ENCODE results near the gene NSA2. TPM values are rescaled to one million over a fixed set of nuclear protein-coding genes. Genes with fewer than 3 reads are reported as not detected.

NSA2 gene
- 74.3 and 78.4 TPM in 2 replicates for polyA plus RNA-seq (2013)

- H2BK120ac ChIP-seq (ENCODE audit: insufficient read depth, low read length, poor library complexity), result peak within 1 kb of the TSS; percentile 77
- H2AFZ ChIP-seq (ENCODE audit: insufficient read depth, low read length, poor library complexity), result peak within 1 kb of the TSS; percentile 98
- peak within 1 kb of the TSS; percentile 85 for H4K91ac ChIP-seq (ENCODE audit: low read depth, low read length)
- peak within 1 kb of the TSS; percentile 99 for H4K8ac ChIP-seq (ENCODE audit: low read depth, low read length)
- peak within 1 kb of the TSS; percentile 85 for H3K9ac ChIP-seq (ENCODE audit: low read length)
- H3K9me3 ChIP-seq (ENCODE audit: insufficient read depth, low read depth, low read length), result no peaks in the 10 kb centered on the region
- peak within 1 kb of the TSS; percentile 81 for H3K27ac ChIP-seq (ENCODE audit: low read depth, low read length)
- peaks cover 6% of the 10 kb centered on the region for H3K79me1 ChIP-seq (ENCODE audit: low read length)
- H3K23ac ChIP-seq (ENCODE audit: low read length), result no peak within 1 kb of the TSS
- peak within 1 kb of the TSS; percentile 92 for H3K18ac ChIP-seq (ENCODE audit: low read length)
- H3K14ac ChIP-seq (ENCODE audit: low read length), result peak within 1 kb of the TSS; percentile 92
- DNase-seq, result peak; percentile 94 to 98
- peaks cover 4 to 11% of the 10 kb centered on the region in 2 experiments for H3K36me3 ChIP-seq (ENCODE audit: control insufficient read depth in 1 of 2, insufficient read depth in 2 of 2, low read length in 2 of 2)
- no CpG with 5 or more reads among the region's 54 CpGs for WGBS (ENCODE audit: extremely low coverage, insufficient coverage, insufficient read length)
- peak within 1 kb of the TSS; percentile 89 for H3K4me2 ChIP-seq (ENCODE audit: low read length)
- H2BK5ac ChIP-seq (ENCODE audit: low read depth, low read length, poor library complexity), result peak within 1 kb of the TSS; percentile 71
- H3K4me3 ChIP-seq (ENCODE audit: low read depth, low read length), result peak within 1 kb of the TSS; percentile 98
- peak within 1 kb of the TSS; percentile 93 for H2AK5ac ChIP-seq (ENCODE audit: low read length)
- no peaks in the 10 kb centered on the region for H3K27me3 ChIP-seq (ENCODE audit: insufficient read depth, low read length)
- H2BK12ac ChIP-seq (ENCODE audit: low read length), result no peak within 1 kb of the TSS
- peaks cover 12% of the 10 kb centered on the region for H3K79me2 ChIP-seq (ENCODE audit: control insufficient read depth, insufficient read depth, low read length, poor library complexity)
- peak within 1 kb of the TSS; percentile 98 for H4K12ac ChIP-seq (ENCODE audit: low read depth, low read length)
- H3K4ac ChIP-seq (ENCODE audit: low read depth, low read length), result peak within 1 kb of the TSS; percentile 93
- H3K4me1 ChIP-seq (ENCODE audit: control insufficient read depth in 1 of 2, insufficient read depth in 2 of 2, low read length in 2 of 2), result peaks cover 5 to 8% of the 10 kb centered on the region in 2 experiments
Observed at GRCh38 chr5:74766849-74767578, at the start of gene NSA2, which contains the start of gene GFM2. TSS of gene NSA2 (plus strand) at chr5:74767249. CDS start at chr5:74767361, 112 bp downstream. TSS of gene GFM2 (minus strand) at chr5:74767117. CDS start at chr5:74763742, 3,375 bp downstream.

- H3K79me2 ChIP-seq (ENCODE audit: control insufficient read depth, insufficient read depth, low read length, poor library complexity), result no peaks in the 10 kb centered on the region
- no peak overlapping the region for H2BK5ac ChIP-seq (ENCODE audit: low read depth, low read length, poor library complexity)
- H2AK5ac ChIP-seq (ENCODE audit: low read length), result no peak overlapping the region
- DNase-seq, result no peak
- no peaks in the 10 kb centered on the region for H3K9me3 ChIP-seq (ENCODE audit: insufficient read depth, low read depth, low read length)
- no peak overlapping the region for H3K14ac ChIP-seq (ENCODE audit: low read length)
- no peak overlapping the region for H2BK12ac ChIP-seq (ENCODE audit: low read length)
- H3K79me1 ChIP-seq (ENCODE audit: low read length), result no peaks in the 10 kb centered on the region
- H3K36me3 ChIP-seq (ENCODE audit: control insufficient read depth in 1 of 2, insufficient read depth in 2 of 2, low read length in 2 of 2), result peaks cover 7 to 10% of the 10 kb centered on the region in 2 experiments
- H2AFZ ChIP-seq (ENCODE audit: insufficient read depth, low read length, poor library complexity), result no peak overlapping the region
- no peak overlapping the region for H3K9ac ChIP-seq (ENCODE audit: low read length)
- WGBS (ENCODE audit: extremely low coverage, insufficient coverage, insufficient read length), result no CpG with 5 or more reads among the region's 1 CpG
- H3K4me1 ChIP-seq (ENCODE audit: control insufficient read depth in 1 of 2, insufficient read depth in 2 of 2, low read length in 2 of 2), result no peaks in the 10 kb centered on the region
- H3K27me3 ChIP-seq (ENCODE audit: insufficient read depth, low read length), result no peaks in the 10 kb centered on the region
- no peak overlapping the region for H4K91ac ChIP-seq (ENCODE audit: low read depth, low read length)
- H4K12ac ChIP-seq (ENCODE audit: low read depth, low read length), result no peak overlapping the region
- no peak overlapping the region for H3K27ac ChIP-seq (ENCODE audit: low read depth, low read length)
- H3K4me3 ChIP-seq (ENCODE audit: low read depth, low read length), result no peak overlapping the region
- no peak overlapping the region for H2BK120ac ChIP-seq (ENCODE audit: insufficient read depth, low read length, poor library complexity)
- no peak overlapping the region for H3K4me2 ChIP-seq (ENCODE audit: low read length)
- H4K8ac ChIP-seq (ENCODE audit: low read depth, low read length), result no peak overlapping the region
- no peak overlapping the region for H3K18ac ChIP-seq (ENCODE audit: low read length)
- H3K4ac ChIP-seq (ENCODE audit: low read depth, low read length), result no peak overlapping the region
- H3K23ac ChIP-seq (ENCODE audit: low read length), result no peak overlapping the region
Observed at GRCh38 chr5:74717596-74717995, 49.5 kb upstream of the NSA2 start.

DNA sequence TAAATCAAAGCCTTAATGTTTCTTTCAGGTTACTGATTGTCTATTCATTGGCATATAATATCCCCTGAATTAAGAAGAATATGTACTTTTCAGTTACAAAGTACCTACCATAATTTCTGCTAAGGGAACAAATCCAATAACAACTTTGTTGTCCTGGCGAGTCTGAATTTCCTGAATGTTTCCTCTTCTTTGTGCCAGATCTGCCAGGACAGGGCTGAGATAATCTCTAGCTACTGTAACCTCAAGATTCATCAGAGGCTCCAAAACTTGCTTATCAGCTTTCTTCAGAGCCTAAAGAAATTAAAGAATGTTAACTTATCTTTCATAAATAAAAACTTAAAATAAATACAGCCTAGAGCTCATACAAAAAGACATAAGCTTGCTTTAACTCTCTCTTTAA, 44.8 kb upstream of the NSA2 start:
- Histone ChIP-seq H3K27me3 (ENCODE audit: insufficient read depth, low read length) (no peaks in the 10 kb centered on the region), H3K9me3 (ENCODE audit: insufficient read depth, low read depth, low read length) (no peaks in the 10 kb centered on the region)
- no peak for DNase-seq

GRCh38 chr5:74725331-74725730, 41.7 kb upstream of the NSA2 start:
- Histone ChIP-seq H3K79me2 (ENCODE audit: control insufficient read depth, insufficient read depth, low read length, poor library complexity) (no peaks in the 10 kb centered on the region), H3K4me1 (ENCODE audit: control insufficient read depth in 1 of 2, insufficient read depth in 2 of 2, low read length in 2 of 2) (no peaks in the 10 kb centered on the region), H3K9ac (ENCODE audit: low read length) (no peak overlapping the region), H2BK120ac (ENCODE audit: insufficient read depth, low read length, poor library complexity) (no peak overlapping the region), H3K4ac (ENCODE audit: low read depth, low read length) (no peak overlapping the region), H3K4me2 (ENCODE audit: low read length) (no peak overlapping the region), H3K36me3 (ENCODE audit: control insufficient read depth in 1 of 2, insufficient read depth in 2 of 2, low read length in 2 of 2) (peaks cover 5 to 14% of the 10 kb centered on the region in 2 experiments), H4K12ac (ENCODE audit: low read depth, low read length) (no peak overlapping the region), H3K4me3 (ENCODE audit: low read depth, low read length) (no peak overlapping the region), H2AK5ac (ENCODE audit: low read length) (no peak overlapping the region), H3K27me3 (ENCODE audit: insufficient read depth, low read length) (no peaks in the 10 kb centered on the region), H2AFZ (ENCODE audit: insufficient read depth, low read length, poor library complexity) (no peak overlapping the region), H4K91ac (ENCODE audit: low read depth, low read length) (no peak overlapping the region), H3K14ac (ENCODE audit: low read length) (no peak overlapping the region), H3K9me3 (ENCODE audit: insufficient read depth, low read depth, low read length) (no peaks in the 10 kb centered on the region), H2BK5ac (ENCODE audit: low read depth, low read length, poor library complexity) (no peak overlapping the region), H3K79me1 (ENCODE audit: low read length) (no peaks in the 10 kb centered on the region), H2BK12ac (ENCODE audit: low read length) (no peak overlapping the region), H4K8ac (ENCODE audit: low read depth, low read length) (no peak overlapping the region), H3K27ac (ENCODE audit: low read depth, low read length) (no peak overlapping the region), H3K23ac (ENCODE audit: low read length) (no peak overlapping the region), H3K18ac (ENCODE audit: low read length) (no peak overlapping the region)
- WGBS (ENCODE audit: extremely low coverage, insufficient coverage, insufficient read length), result no CpG with 5 or more reads among the region's 1 CpG
- DNase-seq, result no peak

More for the DNA sequence above, 44.8 kb upstream of the NSA2 start:
- Histone ChIP-seq H3K4me1 (ENCODE audit: control insufficient read depth in 1 of 2, insufficient read depth in 2 of 2, low read length in 2 of 2) (no peaks in the 10 kb centered on the region), H3K18ac (ENCODE audit: low read length) (no peak overlapping the region), H3K79me2 (ENCODE audit: control insufficient read depth, insufficient read depth, low read length, poor library complexity) (no peaks in the 10 kb centered on the region), H2AK5ac (ENCODE audit: low read length) (no peak overlapping the region), H3K36me3 (ENCODE audit: control insufficient read depth in 1 of 2, insufficient read depth in 2 of 2, low read length in 2 of 2) (peaks cover 9 to 14% of the 10 kb centered on the region in 2 experiments), H3K4me3 (ENCODE audit: low read depth, low read length) (no peak overlapping the region), H4K12ac (ENCODE audit: low read depth, low read length) (no peak overlapping the region), H2BK5ac (ENCODE audit: low read depth, low read length, poor library complexity) (no peak overlapping the region), H3K23ac (ENCODE audit: low read length) (no peak overlapping the region), H3K79me1 (ENCODE audit: low read length) (no peaks in the 10 kb centered on the region), H3K4ac (ENCODE audit: low read depth, low read length) (no peak overlapping the region), H4K91ac (ENCODE audit: low read depth, low read length) (no peak overlapping the region), H2BK12ac (ENCODE audit: low read length) (no peak overlapping the region), H2BK120ac (ENCODE audit: insufficient read depth, low read length, poor library complexity) (no peak overlapping the region), H2AFZ (ENCODE audit: insufficient read depth, low read length, poor library complexity) (no peak overlapping the region), H3K27ac (ENCODE audit: low read depth, low read length) (no peak overlapping the region), H3K14ac (ENCODE audit: low read length) (no peak overlapping the region), H3K9ac (ENCODE audit: low read length) (no peak overlapping the region), H3K4me2 (ENCODE audit: low read length) (no peak overlapping the region), H4K8ac (ENCODE audit: low read depth, low read length) (no peak overlapping the region)
- no CpG with 5 or more reads among the region's 1 CpG for WGBS (ENCODE audit: extremely low coverage, insufficient coverage, insufficient read length)

Data from trophoblast cell (in vitro differentiated cells and primary cell).